ES-I3 (cell line): Measurements from ENCODE around the gene NKX1-2.
"Not testable (repeated sequence)": the region's sequence is repeated elsewhere in the genome, so short reads cannot be mapped to it uniquely, and the experiment has no call there.

Source experiments
- H3K36me3 ChIP-seq: 2 replicates; pipeline ENCODE4 v1.6.1; 2013; ENCODE audit warnings: mild to moderate bottlenecking, low read length, control low read depth, moderate library complexity; ENCODE audit not compliant: insufficient read depth
- H3K4me1 ChIP-seq: 2 replicates; pipeline ENCODE4 v1.6.1; 2013; ENCODE audit warnings: mild to moderate bottlenecking, control low read depth, low read length; ENCODE audit not compliant: insufficient read depth
- H3K9ac ChIP-seq: 2 replicates; pipeline ENCODE4 v1.6.1; 2013; ENCODE audit warnings: low read depth, mild to moderate bottlenecking, low read length, moderate library complexity
- H3K9me3 ChIP-seq: 2 replicates; pipeline ENCODE4 v1.6.1; 2013; ENCODE audit warnings: mild to moderate bottlenecking, low read length, moderate library complexity; ENCODE audit not compliant: control insufficient read depth, insufficient read depth

NKX1-2 gene

GRCh38 chr10:124451276-124451675 is 1.4 kb upstream of the NKX1-2 start:
- Histone ChIP-seq H3K4me1 (peaks cover 27% of the 10 kb centered on the region), H3K9ac (peak overlapping the region; percentile 37; the same call in 1 of the 2 replicates)

GRCh38 chr10:124450783-124451057 is 885 bp upstream of the NKX1-2 start:
- Histone ChIP-seq H3K9me3 (no peaks in the 10 kb centered on the region), H3K4me1 (peaks cover 27% of the 10 kb centered on the region), H3K9ac (peak overlapping the region; percentile 56), H3K36me3 (no peaks in the 10 kb centered on the region)

More at GRCh38 chr10:124451276-124451675, 1.4 kb upstream of the NKX1-2 start:
- Histone ChIP-seq H3K36me3 (no peaks in the 10 kb centered on the region), H3K9me3 (no peaks in the 10 kb centered on the region)

GRCh38 chr10:124449170-124450011 is 444 bp downstream of the NKX1-2 start:
- peak overlapping the region; percentile 57; the same call in 1 of the 2 replicates for H3K9ac ChIP-seq
- H3K4me1 ChIP-seq = peaks cover 21% of the 10 kb centered on the region
- H3K36me3 ChIP-seq = no peaks in the 10 kb centered on the region
- no peaks in the 10 kb centered on the region for H3K9me3 ChIP-seq

- no peaks in the 10 kb centered on the region for H3K36me3 ChIP-seq
- H3K4me1 ChIP-seq = peaks cover 17% of the 10 kb centered on the region
- peak overlapping the region; percentile 57; the same call in 1 of the 2 replicates for H3K9ac ChIP-seq
- H3K9me3 ChIP-seq = no peaks in the 10 kb centered on the region
Observed at GRCh38 chr10:124448696-124449169, 1.1 kb downstream of the NKX1-2 start.

GRCh38 chr10:124447751-124448466 is 1.9 kb downstream of the NKX1-2 start:
- peaks cover 12% of the 10 kb centered on the region for H3K4me1 ChIP-seq
- peak overlapping the region; percentile 57; the same call in 1 of the 2 replicates for H3K9ac ChIP-seq
- H3K9me3 ChIP-seq = no peaks in the 10 kb centered on the region
- no peaks in the 10 kb centered on the region for H3K36me3 ChIP-seq

GRCh38 chr10:124446830-124447750 is 2.7 kb downstream of the NKX1-2 start:
- Histone ChIP-seq H3K36me3 (no peaks in the 10 kb centered on the region), H3K9ac (peak overlapping the region; percentile 57; the same call in 1 of the 2 replicates), H3K9me3 (no peaks in the 10 kb centered on the region), H3K4me1 (peaks cover 9% of the 10 kb centered on the region)

GRCh38 chr10:124441694-124442093 is 8.1 kb downstream of the NKX1-2 start:
- H3K9me3 ChIP-seq, H3K4me1 ChIP-seq, H3K9ac ChIP-seq, H3K36me3 ChIP-seq: not testable (repeated sequence)

- Histone ChIP-seq H3K36me3 (no peaks in the 10 kb centered on the region), H3K4me1 (peaks cover 4% of the 10 kb centered on the region; the same call in 1 of the 2 replicates), H3K9ac (no peak overlapping the region), H3K9me3 (no peaks in the 10 kb centered on the region)
Observed at GRCh38 chr10:124436191-124436638, 13.6 kb downstream of the NKX1-2 start.

- not testable (repeated sequence) for H3K9ac ChIP-seq, H3K9me3 ChIP-seq, H3K4me1 ChIP-seq, H3K36me3 ChIP-seq
Observed at GRCh38 chr10:124435683-124436082, 14.2 kb downstream of the NKX1-2 start.

GRCh38 chr10:124433461-124433860 is 16.4 kb downstream of the NKX1-2 start:
- H3K4me1 ChIP-seq = peaks cover 13% of the 10 kb centered on the region
- no peaks in the 10 kb centered on the region for H3K9me3 ChIP-seq
- no peaks in the 10 kb centered on the region for H3K36me3 ChIP-seq
- H3K9ac ChIP-seq = no peak overlapping the region

- no peak overlapping the region for H3K9ac ChIP-seq
- H3K9me3 ChIP-seq = no peaks in the 10 kb centered on the region
- H3K4me1 ChIP-seq = peaks cover 8% of the 10 kb centered on the region; the same call in 1 of the 2 replicates
- no peaks in the 10 kb centered on the region for H3K36me3 ChIP-seq
Observed at GRCh38 chr10:124430077-124430476, 19.8 kb downstream of the NKX1-2 start.

- Histone ChIP-seq H3K9me3 (no peaks in the 10 kb centered on the region), H3K9ac (no peak overlapping the region), H3K36me3 (no peaks in the 10 kb centered on the region), H3K4me1 (peaks cover 8% of the 10 kb centered on the region; the same call in 1 of the 2 replicates)
Observed at GRCh38 chr10:124429576-124429975, 20.3 kb downstream of the NKX1-2 start.

GRCh38 chr10:124428207-124428777 is 21.5 kb downstream of the NKX1-2 start:
- Histone ChIP-seq H3K9me3 (no peaks in the 10 kb centered on the region), H3K36me3 (no peaks in the 10 kb centered on the region), H3K9ac (no peak overlapping the region), H3K4me1 (peaks cover 10% of the 10 kb centered on the region; the same call in 1 of the 2 replicates)
